CD4-positive, alpha-beta T cell treated with Interleukin-2 at 100 ng/mL for 4 hours (primary cell): ENCODE measurements around the gene OR51E1.

Source experiments
- DNase-seq: peaks from one replicate; pipeline ENCODE4 v3.0.0-alpha.2; 2020; ENCODE audit warnings: low spot score

Gene OR51E1

GRCh38 chr11:4654635-4655369 is 11.0 kb downstream of the OR51E1 start:
- no peak for DNase-seq

- no peak for DNase-seq
These were observed 15.1 kb downstream of the OR51E1 start for GRCh38 chr11:4658629-4659445.

GRCh38 chr11:4662876-4663275 is 19.1 kb downstream of the OR51E1 start:
- DNase-seq = no peak

- no peak for DNase-seq
These were observed 20.4 kb downstream of the OR51E1 start for GRCh38 chr11:4664183-4664582.

GRCh38 chr11:4664786-4665185 is 21.0 kb downstream of the OR51E1 start:
- no peak for DNase-seq

- no peak for DNase-seq
These were observed 21.6 kb downstream of the OR51E1 start for GRCh38 chr11:4665424-4665823.

GRCh38 chr11:4671741-4672140 is 28.0 kb downstream of the OR51E1 start:
- DNase-seq = no peak

GRCh38 chr11:4672470-4672869 is 28.7 kb downstream of the OR51E1 start:
- no peak for DNase-seq

- no peak for DNase-seq
These were observed 30.0 kb downstream of the OR51E1 start for GRCh38 chr11:4673781-4674180.

GRCh38 chr11:4677948-4678347 is 34.2 kb downstream of the OR51E1 start:
- DNase-seq = no peak

GRCh38 chr11:4680341-4680740 is 36.6 kb downstream of the OR51E1 start:
- no peak for DNase-seq

GRCh38 chr11:4682623-4683419 is 39.0 kb downstream of the OR51E1 start:
- no peak for DNase-seq

GRCh38 chr11:4684631-4685285 is 41.0 kb downstream of the OR51E1 start:
- no peak for DNase-seq

- no peak for DNase-seq
These were observed 51.7 kb downstream of the OR51E1 start for GRCh38 chr11:4695442-4695841.

- DNase-seq = no peak
These were observed 53.8 kb downstream of the OR51E1 start, which contains the start of gene OR51E2 for GRCh38 chr11:4697585-4697984. OR51E2 (minus strand) TSS chr11:4697853; CDS start chr11:4682711, 15,142 bp downstream.

- DNase-seq = no peak
These were observed 56.1 kb downstream of the OR51E1 start for GRCh38 chr11:4699697-4700435.

- DNase-seq = no peak
These were observed 56.6 kb downstream of the OR51E1 start for GRCh38 chr11:4700436-4700820.

- no peak for DNase-seq
These were observed 60.4 kb downstream of the OR51E1 start, which contains the start of gene MMP26 for GRCh38 chr11:4704054-4704789. MMP26 (plus strand) TSS chr11:4704784.

GRCh38 chr11:4704790-4705334 is 61.1 kb downstream of the OR51E1 start:
- DNase-seq = no peak
